Ascending aorta (tissue), 2 donors: Measurements from ENCODE around the gene MRPL32. TPM values are rescaled to one million over a fixed set of nuclear protein-coding genes. Genes with fewer than 3 reads are reported as not detected.

Experiments
- DNase-seq, 2 donors: peaks; one replicate each; pipeline ENCODE4 v3.0.0-alpha.2; 2019; ENCODE audit warnings: low spot score in 2 of 2
- H3K27ac ChIP-seq, 2 donors: fragments of 200-600 bp; sonication (generic); one replicate each; pipeline ENCODE4 v1.5.1; 2016 to 2017; ENCODE audit warnings: mild to moderate bottlenecking in 1 of 2
- H3K27me3 ChIP-seq: fragments of 200-600 bp; sonication (generic); one replicate; pipeline ENCODE4 v1.5.1; 2017
- H3K36me3 ChIP-seq, 2 donors: fragments of 200-600 bp; sonication (generic); one replicate each; pipeline ENCODE4 v1.5.1; 2016
- H3K4me1 ChIP-seq, 2 donors: fragments of 200-600 bp; sonication (generic); one replicate each; pipeline ENCODE4 v1.5.1; 2016 to 2017; ENCODE audit warnings: mild to moderate bottlenecking in 1 of 2
- H3K4me3 ChIP-seq, 2 donors: fragments of 200-600 bp; sonication (generic); one replicate each; pipeline ENCODE4 v1.5.1; 2016 to 2017; ENCODE audit warnings: mild to moderate bottlenecking in 1 of 2
- H3K9me3 ChIP-seq, 2 donors: fragments of 200-600 bp; sonication (generic); one replicate each; pipeline ENCODE4 v1.5.1; 2016
- CTCF ChIP-seq, 3 experiments: fragments of 200-600 bp in 2 of 3; fragments of 450-650 bp in 1 of 3; sonication (generic) in 2 of 3; IDR thresholded peaks; one replicate each; pipeline ENCODE4 v1.5.1; 2016 to 2019; ENCODE audit warnings: antibody characterized with exemption in 3 of 3, mild to moderate bottlenecking in 1 of 3, moderate library complexity in 1 of 3
- intact Hi-C: fragments of 100-400 bp; cut with DNase I; formaldehyde crosslinking; loops from one replicate; pipeline ENCODE4 v1.15.1; 2023
- total RNA-seq: library from RNA; depleted of rRNA; stranded (reverse); fragments of >200 nt; gene quantifications from one replicate; pipeline ENCODE4 v1.1.0, GENCODE V29; 2016

MRPL32 gene
- total RNA-seq, 1 donor from 2014 or later = 24.3 TPM

GRCh38 chr7:42946627-42946950, 14.4 kb downstream of the MRPL32 start:
- Histone ChIP-seq H3K36me3 (no peaks in the 10 kb centered on the region), H3K4me3 (no peak overlapping the region), H3K4me1 (peaks cover 0 to 5% of the 10 kb centered on the region in 2 donors), H3K27me3 (no peaks in the 10 kb centered on the region), H3K27ac (no peak overlapping the region), H3K9me3 (no peaks in the 10 kb centered on the region)
- TF ChIP-seq CTCF (IDR thresholded peaks at IDR 0.05) = no peak
- intact Hi-C loops = no loop called here
- DNase-seq = no peak

- Histone ChIP-seq H3K27ac (no peak overlapping the region), H3K36me3 (no peaks in the 10 kb centered on the region), H3K4me3 (no peak overlapping the region), H3K4me1 (peaks cover 0 to 5% of the 10 kb centered on the region in 2 donors), H3K27me3 (no peaks in the 10 kb centered on the region), H3K9me3 (no peaks in the 10 kb centered on the region)
- TF ChIP-seq CTCF (IDR thresholded peaks at IDR 0.05) = no peak
- intact Hi-C loops = no loop called here
- DNase-seq = no peak
Observed at GRCh38 chr7:42947521-42947920, 15.3 kb downstream of the MRPL32 start.

- no peak for TF ChIP-seq CTCF (IDR thresholded peaks at IDR 0.05)
- H3K27ac ChIP-seq = no peak overlapping the region
- intact Hi-C loops = no loop called here
- no peaks in the 10 kb centered on the region for H3K36me3 ChIP-seq
- H3K9me3 ChIP-seq = no peaks in the 10 kb centered on the region
- H3K27me3 ChIP-seq = no peaks in the 10 kb centered on the region
- H3K4me1 ChIP-seq = peaks cover 0 to 2% of the 10 kb centered on the region in 2 donors
- H3K4me3 ChIP-seq = no peak overlapping the region
- DNase-seq = no peak
Observed at GRCh38 chr7:42950417-42950816, 18.2 kb downstream of the MRPL32 start.

GRCh38 chr7:42952328-42952727, 20.2 kb downstream of the MRPL32 start:
- intact Hi-C loops = no loop called here
- H3K36me3 ChIP-seq = no peaks in the 10 kb centered on the region
- H3K9me3 ChIP-seq = no peaks in the 10 kb centered on the region
- H3K4me3 ChIP-seq = no peak overlapping the region
- no peaks in the 10 kb centered on the region for H3K27me3 ChIP-seq
- H3K27ac ChIP-seq = no peak overlapping the region
- no peak for DNase-seq
- no peaks in the 10 kb centered on the region for H3K4me1 ChIP-seq
- no peak for TF ChIP-seq CTCF (IDR thresholded peaks at IDR 0.05)

GRCh38 chr7:42953994-42954393, 21.8 kb downstream of the MRPL32 start:
- intact Hi-C loops = no loop called here
- no peak for DNase-seq
- H3K4me1 ChIP-seq = no peaks in the 10 kb centered on the region
- H3K4me3 ChIP-seq = no peak overlapping the region
- H3K36me3 ChIP-seq = no peaks in the 10 kb centered on the region
- no peak for TF ChIP-seq CTCF (IDR thresholded peaks at IDR 0.05)
- H3K9me3 ChIP-seq = no peaks in the 10 kb centered on the region
- no peak overlapping the region for H3K27ac ChIP-seq
- H3K27me3 ChIP-seq = no peaks in the 10 kb centered on the region

- Histone ChIP-seq H3K27ac (no peak overlapping the region), H3K9me3 (no peaks in the 10 kb centered on the region), H3K4me1 (no peaks in the 10 kb centered on the region), H3K27me3 (no peaks in the 10 kb centered on the region), H3K36me3 (no peaks in the 10 kb centered on the region), H3K4me3 (no peak overlapping the region)
- DNase-seq = no peak
- no peak for TF ChIP-seq CTCF (IDR thresholded peaks at IDR 0.05)
- intact Hi-C loops = no loop called here
Observed at GRCh38 chr7:42956062-42956461, 23.9 kb downstream of the MRPL32 start.
